DMS153 (cell line): Measurements from ENCODE around the gene MGMT.

ENCODE experiments used
- DNase-seq: peaks from one replicate; lab custom pipeline; 2025; lab: John Stamatoyannopoulos, UW

MGMT gene

GRCh38 chr10:129709627-129710509 lies 242.8 kb downstream of the MGMT start:
- DNase-seq, result no peak

- DNase-seq, result no peak
These were observed 243.4 kb downstream of the MGMT start for GRCh38 chr10:129710510-129710847.

GRCh38 chr10:129711291-129711690 lies 244.2 kb downstream of the MGMT start:
- no peak for DNase-seq

GRCh38 chr10:129712000-129712399 lies 245.0 kb downstream of the MGMT start:
- no peak for DNase-seq

- no peak for DNase-seq
These were observed 246.7 kb downstream of the MGMT start for GRCh38 chr10:129713659-129714265.

- no peak for DNase-seq
These were observed 248.8 kb downstream of the MGMT start for GRCh38 chr10:129715805-129716204.

GRCh38 chr10:129716211-129716681 lies 249.2 kb downstream of the MGMT start:
- no peak for DNase-seq

- no peak for DNase-seq
These were observed 249.8 kb downstream of the MGMT start for GRCh38 chr10:129716881-129717280.

- no peak for DNase-seq
These were observed 250.9 kb downstream of the MGMT start for GRCh38 chr10:129717816-129718547.

- DNase-seq, result no peak
These were observed 251.7 kb downstream of the MGMT start for GRCh38 chr10:129718548-129719414.

- no peak for DNase-seq
These were observed 252.3 kb downstream of the MGMT start for GRCh38 chr10:129719415-129719739.

GRCh38 chr10:129719889-129720590 lies 253.0 kb downstream of the MGMT start:
- no peak for DNase-seq

- no peak for DNase-seq
These were observed 258.0 kb downstream of the MGMT start for GRCh38 chr10:129725011-129725410.

GRCh38 chr10:129725482-129725881 lies 258.4 kb downstream of the MGMT start:
- no peak for DNase-seq

- no peak for DNase-seq
These were observed 259.0 kb downstream of the MGMT start for GRCh38 chr10:129725890-129726631.

GRCh38 chr10:129727071-129727470 lies 260.0 kb downstream of the MGMT start:
- no peak for DNase-seq

GRCh38 chr10:129727495-129727894 lies 260.5 kb downstream of the MGMT start:
- DNase-seq, result no peak

GRCh38 chr10:129728246-129728820 lies 261.3 kb downstream of the MGMT start:
- DNase-seq, result no peak

- DNase-seq, result no peak
These were observed 262.1 kb downstream of the MGMT start for GRCh38 chr10:129728905-129729795.
